GM03348 (cell line): ENCODE data around the gene HGF.
"Not testable (repeated sequence)": the region's sequence is repeated elsewhere in the genome, so short reads cannot be mapped to it uniquely, and the experiment has no call there.

Source experiments
- DNase-seq: peaks from one replicate; pipeline ENCODE4 v3.0.0; 2012; ENCODE audit warnings: low spot score

Gene HGF

GRCh38 chr7:81776161-81776560, 6.3 kb upstream of the HGF start:
- peak; percentile 13 for DNase-seq

GRCh38 chr7:81775560-81775959, 5.7 kb upstream of the HGF start:
- no peak for DNase-seq

- no peak for DNase-seq
Observed at GRCh38 chr7:81774551-81774950, 4.7 kb upstream of the HGF start.

GRCh38 chr7:81770728-81771223, 929 bp upstream of the HGF start:
- no peak for DNase-seq

- DNase-seq = no peak
Observed at GRCh38 chr7:81768951-81769778, 682 bp downstream of the HGF start.

- peak; percentile 60 for DNase-seq
Observed at GRCh38 chr7:81767926-81768325, 1.9 kb downstream of the HGF start.

- DNase-seq = no peak
Observed at GRCh38 chr7:81761821-81762220, 8.0 kb downstream of the HGF start.

- no peak for DNase-seq
Observed at GRCh38 chr7:81761031-81761430, 8.8 kb downstream of the HGF start.

GRCh38 chr7:81754918-81755696, 14.7 kb downstream of the HGF start:
- DNase-seq = no peak

- no peak for DNase-seq
Observed at GRCh38 chr7:81753392-81753791, 16.5 kb downstream of the HGF start.

- no peak for DNase-seq
Observed at GRCh38 chr7:81752318-81752714, 17.5 kb downstream of the HGF start.

GRCh38 chr7:81751619-81752317, 18.1 kb downstream of the HGF start:
- no peak for DNase-seq

- no peak for DNase-seq
Observed at GRCh38 chr7:81745637-81746036, 24.2 kb downstream of the HGF start.

- no peak for DNase-seq
Observed at GRCh38 chr7:81744389-81744788, 25.5 kb downstream of the HGF start.

- DNase-seq = no peak
Observed at GRCh38 chr7:81743665-81744064, 26.2 kb downstream of the HGF start.

GRCh38 chr7:81743201-81743600, 26.6 kb downstream of the HGF start:
- no peak for DNase-seq

GRCh38 chr7:81740403-81740802, 29.4 kb downstream of the HGF start:
- DNase-seq = no peak

- DNase-seq = no peak
Observed at GRCh38 chr7:81736091-81736490, 33.8 kb downstream of the HGF start.

- peak; percentile 77 for DNase-seq
Observed at GRCh38 chr7:81725812-81726127, 44.1 kb downstream of the HGF start.

GRCh38 chr7:81725003-81725811, 44.6 kb downstream of the HGF start:
- DNase-seq = peak; percentile 31

GRCh38 chr7:81722250-81722649, 47.6 kb downstream of the HGF start:
- DNase-seq = not testable (repeated sequence)

- DNase-seq = peak; percentile 3
Observed at GRCh38 chr7:81721437-81721836, 48.4 kb downstream of the HGF start.
